SH-SY5Y (cell line): ENCODE data around the gene DNAI7.

Source experiments
- GATA2 ChIP-seq: IDR thresholded peaks from 2 replicates; pipeline ENCODE4 v1.6.1; 2011; ENCODE audit warnings: mild to moderate bottlenecking, low read depth, low read length
- GATA3 ChIP-seq: IDR thresholded peaks from 2 replicates; pipeline ENCODE4 v1.6.1; 2011; ENCODE audit warnings: low read depth, mild to moderate bottlenecking, low read length, moderate library complexity

DNA sequence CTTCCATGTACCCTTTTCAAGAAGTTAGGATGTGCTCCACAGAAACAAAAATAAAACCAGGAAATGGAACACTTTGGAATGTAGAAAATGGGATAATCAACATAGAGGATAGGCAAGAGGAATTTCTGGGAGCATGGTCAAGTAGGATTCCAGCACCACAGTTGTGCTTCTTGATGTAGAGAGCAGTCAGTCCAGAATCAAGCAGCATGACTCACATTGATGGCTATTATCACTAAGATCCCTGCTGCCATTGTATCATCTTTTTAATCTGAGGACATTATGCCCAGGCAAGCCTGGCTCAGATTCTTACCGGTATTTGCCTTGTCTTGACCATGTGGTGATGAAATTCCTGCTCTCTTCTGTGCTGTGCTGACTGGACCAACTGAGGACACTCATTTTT is 5.7 kb upstream of the DNAI7 start:
- TF ChIP-seq GATA2 (no peak), GATA3 (no peak)
